B cell (primary cell): Measurements from ENCODE around the gene TMEM98. TPM values are rescaled to one million over a fixed set of nuclear protein-coding genes. Genes with fewer than 3 reads are reported as not detected.

Experiments used
- ATAC-seq: fragments of 200-7000 bp; cut with Tn5 transposase; one replicate; pipeline ENCODE4 v1.10.0; 2021; ENCODE audit warnings: low read depth, mild to moderate bottlenecking, moderate number of reproducible peaks, moderate library complexity
- CTCF ChIA-PET: fragments of 350-600 bp; sonication (Branson Sonifier 250); formaldehyde crosslinking; loops from one replicate; lab custom pipeline; 2021; ENCODE audit warnings: antibody characterized with exemption, inconsistent platforms; lab: Charles Lee
- POLR2A ChIA-PET: fragments of 350-600 bp; sonication (Branson Sonifier 250); formaldehyde crosslinking; loops from one replicate; lab custom pipeline; 2021; ENCODE audit warnings: antibody characterized with exemption; lab: Charles Lee
- DNase-seq: peaks from one replicate; pipeline ENCODE4 v3.0.0; 2013
- H2AFZ ChIP-seq: 2 replicates; pipeline ENCODE4 v1.6.1; 2012; ENCODE audit warnings: mild to moderate bottlenecking, low read depth, low read length; ENCODE audit not compliant: insufficient read depth, poor library complexity, severe bottlenecking
- H3K27ac ChIP-seq, 2 donors: 1 replicate in 1 of 2; 2 replicates in 1 of 2; pipeline ENCODE4 v1.5.1; 2012 to 2013; ENCODE audit warnings: low read length in 2 of 2, mild to moderate bottlenecking in 2 of 2, moderate library complexity in 1 of 2
- H3K27me3 ChIP-seq, 4 experiments: fragments of 200-600 bp in 1 of 4; sonication (generic) in 1 of 4; replicated peaks in 1 of 4; 1 replicate in 2 of 4; 2 replicates in 2 of 4; pipeline versions ENCODE4 v1.6.1 to v1.7.0; 2013 to 2016; ENCODE audit warnings: low read length in 3 of 4, mild to moderate bottlenecking in 2 of 4, mixed read lengths in 1 of 4, moderate library complexity in 1 of 4; ENCODE audit not compliant: insufficient read depth in 4 of 4, control insufficient read depth in 3 of 4; ENCODE audit errors: control extremely low read depth in 1 of 4
- H3K36me3 ChIP-seq, 2 experiments: replicated peaks in 1 of 2; 1 replicate in 1 of 2; 2 replicates in 1 of 2; pipeline versions ENCODE4 v1.6.1 to v1.7.1; 2013; ENCODE audit warnings: low read length in 1 of 2; ENCODE audit not compliant: insufficient read depth in 2 of 2, control insufficient read depth in 1 of 2; ENCODE audit errors: control extremely low read depth in 1 of 2, extremely low read depth in 1 of 2
- H3K4me1 ChIP-seq, 2 donors: fragments of 200-600 bp in 1 of 2; sonication (generic) in 1 of 2; 1 replicate in 1 of 2; 2 replicates in 1 of 2; pipeline versions ENCODE4 v1.5.1 to v1.6.1; 2013 to 2017; ENCODE audit warnings: low read length in 2 of 2; ENCODE audit not compliant: control insufficient read depth in 2 of 2, insufficient read depth in 2 of 2
- H3K4me2 ChIP-seq: replicated peaks from 2 replicates; pipeline ENCODE3; 2012; ENCODE audit warnings: mild to moderate bottlenecking, low read depth, low read length; ENCODE audit not compliant: poor library complexity, severe bottlenecking
- H3K4me3 ChIP-seq, 5 experiments: fragments of 200-600 bp in 1 of 5; sonication (generic) in 1 of 5; 1 replicate in 3 of 5; 2 replicates in 2 of 5; pipeline versions ENCODE4 v1.5.1 to v1.7.0; 2011 to 2016; ENCODE audit warnings: low read length in 4 of 5, mild to moderate bottlenecking in 4 of 5, low read depth in 2 of 5, control low read depth in 1 of 5, moderate library complexity in 1 of 5; ENCODE audit not compliant: insufficient read depth in 1 of 5; ENCODE audit errors: control extremely low read depth in 1 of 5, extremely low read depth in 1 of 5
- H3K79me2 ChIP-seq: fragments of 200-600 bp; sonication (generic); one replicate; pipeline ENCODE4 v1.6.0; 2016; ENCODE audit warnings: low read length; ENCODE audit not compliant: control insufficient read depth, insufficient read depth
- H3K9ac ChIP-seq: fragments of 200-600 bp; sonication (generic); 2 replicates; pipeline ENCODE4 v1.6.1; 2017; ENCODE audit warnings: mild to moderate bottlenecking, low read length, moderate library complexity
- H3K9me3 ChIP-seq, 3 donors: one replicate each; pipeline versions ENCODE4 v1.6.1 to v1.7.1; 2013; ENCODE audit warnings: low read length in 2 of 3; ENCODE audit not compliant: control insufficient read depth in 2 of 3, insufficient read depth in 1 of 3; ENCODE audit errors: control extremely low read depth in 1 of 3
- H4K20me1 ChIP-seq: 2 replicates; pipeline ENCODE4 v1.6.0; 2012; ENCODE audit warnings: mild to moderate bottlenecking, low read length; ENCODE audit not compliant: insufficient read depth, control insufficient read depth, poor library complexity, severe bottlenecking
- H3K27ac Mint-ChIP-seq: one replicate; pipeline ENCODE4 v1.8.0; 2021; ENCODE audit warnings: mixed read lengths
- H3K27me3 Mint-ChIP-seq: one replicate; pipeline ENCODE4 v1.8.0; 2021; ENCODE audit warnings: mixed read lengths
- H3K4me1 Mint-ChIP-seq: one replicate; pipeline ENCODE4 v1.8.0; 2021; ENCODE audit warnings: mixed read lengths
- H3K4me3 Mint-ChIP-seq: one replicate; pipeline ENCODE4 v1.8.0; 2021; ENCODE audit warnings: mixed read lengths
- H3K9me3 Mint-ChIP-seq: one replicate; pipeline ENCODE4 v1.8.0; 2022; ENCODE audit warnings: mixed read lengths; ENCODE audit not compliant: insufficient read depth
- EZH2 ChIP-seq: IDR thresholded peaks from 2 replicates; pipeline ENCODE4 v1.6.1; 2012; ENCODE audit warnings: borderline replicate concordance, low read depth, mild to moderate bottlenecking, moderate library complexity, low read length; ENCODE audit not compliant: insufficient read depth, poor library complexity, severe bottlenecking
- WGBS: methylation state at CpG from one replicate; pipeline ENCODE4 v1.1.5; 2013; ENCODE audit warnings: missing lambda C conversion rate; ENCODE audit not compliant: insufficient coverage; 5-methylcytosine and 5-hydroxymethylcytosine counted together
- intact Hi-C: fragments of 100-400 bp; cut with micrococcal nuclease; formaldehyde crosslinking; loops from one replicate; pipeline ENCODE4 v1.10.0; 2022
- polyA plus RNA-seq: library from polyadenylated mRNA; depleted of rRNA; stranded (reverse); fragments of >200 nt; gene quantifications from 2 replicates; pipeline ENCODE4 v1.2.3, GENCODE V29; 2012
- total RNA-seq, 2 donors: library from RNA; stranded (reverse); fragments of 120-200 nt in 1 of 2; gene quantifications; 1 replicate in 1 of 2; 2 replicates in 1 of 2; pipeline versions ENCODE4 v1.2.3 to v1.2.4, GENCODE V29; 2013 to 2022
- TF ChIP-seq, protein P1 (sequence below): fragments of 200-600 bp; IDR thresholded peaks from one replicate; pipeline ENCODE4 v1.8.0; 2022; ENCODE audit warnings: antibody characterized with exemption, mild to moderate bottlenecking

Gene TMEM98
- total and polyA plus RNA-seq, 2 donors (not counting 1 experiment from before 2014, with no cell fraction given) = not detected

DNA sequence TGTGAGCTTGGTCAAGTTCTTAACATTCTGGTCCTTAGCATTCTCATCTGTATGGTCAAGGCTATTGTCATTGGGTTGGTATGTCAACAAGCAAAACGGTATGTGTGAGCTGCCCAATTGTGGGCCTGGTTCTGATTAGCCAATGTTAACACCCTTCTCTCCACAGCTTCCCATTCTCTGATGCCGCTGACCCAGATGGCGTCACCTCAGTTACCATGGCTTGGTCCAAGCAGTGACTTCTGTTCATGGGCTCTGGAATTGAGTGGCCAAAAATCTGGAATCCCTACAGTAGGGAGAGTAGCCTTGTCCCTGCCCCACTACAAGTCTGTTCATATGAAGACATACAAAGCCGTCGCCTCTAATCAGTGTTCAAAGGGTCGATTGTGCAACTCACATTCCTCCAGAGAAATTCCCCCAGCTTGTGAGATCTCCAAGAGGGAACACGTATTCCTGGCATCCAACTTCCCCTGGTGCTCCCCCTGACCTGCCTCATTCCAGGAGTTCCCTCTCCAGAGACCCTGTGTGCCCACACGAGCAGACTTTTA, 15.8 kb downstream of the TMEM98 start:
- no peaks in the 10 kb centered on the region for H3K4me1 ChIP-seq
- H3K27ac ChIP-seq = no peak overlapping the region
- ATAC-seq (no peak), DNase-seq (no peak)
- H3K9me3 ChIP-seq = peaks cover 0 to 4% (median 0%) of the 10 kb centered on the region in 3 donors
- Mint-ChIP-seq H3K9me3 (no peaks in the 10 kb centered on the region), H3K4me1 (no peaks in the 10 kb centered on the region), H3K27me3 (peaks cover 7% of the 10 kb centered on the region), H3K4me3 (no peak overlapping the region), H3K27ac (no peak overlapping the region)
- H2AFZ ChIP-seq = no peak overlapping the region
- intact Hi-C loops = no loop called here
- H3K79me2 ChIP-seq = no peaks in the 10 kb centered on the region
- H3K4me3 ChIP-seq = no peak overlapping the region
- no peak overlapping the region for H3K4me2 ChIP-seq
- POLR2A ChIA-PET = no interaction called here
- 87% methylated on average over 7 of the region's 8 CpGs for WGBS
- no peak overlapping the region for H3K9ac ChIP-seq
- peaks cover 0 to 3% (median 0%) of the 10 kb centered on the region in 4 experiments for H3K27me3 ChIP-seq
- no peaks in the 10 kb centered on the region for H4K20me1 ChIP-seq
- H3K36me3 ChIP-seq = no peaks in the 10 kb centered on the region
- CTCF ChIA-PET = no interaction called here
- no peak for TF ChIP-seq EZH2
- TF ChIP-seq, protein P1, sequence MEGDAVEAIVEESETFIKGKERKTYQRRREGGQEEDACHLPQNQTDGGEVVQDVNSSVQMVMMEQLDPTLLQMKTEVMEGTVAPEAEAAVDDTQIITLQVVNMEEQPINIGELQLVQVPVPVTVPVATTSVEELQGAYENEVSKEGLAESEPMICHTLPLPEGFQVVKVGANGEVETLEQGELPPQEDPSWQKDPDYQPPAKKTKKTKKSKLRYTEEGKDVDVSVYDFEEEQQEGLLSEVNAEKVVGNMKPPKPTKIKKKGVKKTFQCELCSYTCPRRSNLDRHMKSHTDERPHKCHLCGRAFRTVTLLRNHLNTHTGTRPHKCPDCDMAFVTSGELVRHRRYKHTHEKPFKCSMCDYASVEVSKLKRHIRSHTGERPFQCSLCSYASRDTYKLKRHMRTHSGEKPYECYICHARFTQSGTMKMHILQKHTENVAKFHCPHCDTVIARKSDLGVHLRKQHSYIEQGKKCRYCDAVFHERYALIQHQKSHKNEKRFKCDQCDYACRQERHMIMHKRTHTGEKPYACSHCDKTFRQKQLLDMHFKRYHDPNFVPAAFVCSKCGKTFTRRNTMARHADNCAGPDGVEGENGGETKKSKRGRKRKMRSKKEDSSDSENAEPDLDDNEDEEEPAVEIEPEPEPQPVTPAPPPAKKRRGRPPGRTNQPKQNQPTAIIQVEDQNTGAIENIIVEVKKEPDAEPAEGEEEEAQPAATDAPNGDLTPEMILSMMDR = no peak

DNA sequence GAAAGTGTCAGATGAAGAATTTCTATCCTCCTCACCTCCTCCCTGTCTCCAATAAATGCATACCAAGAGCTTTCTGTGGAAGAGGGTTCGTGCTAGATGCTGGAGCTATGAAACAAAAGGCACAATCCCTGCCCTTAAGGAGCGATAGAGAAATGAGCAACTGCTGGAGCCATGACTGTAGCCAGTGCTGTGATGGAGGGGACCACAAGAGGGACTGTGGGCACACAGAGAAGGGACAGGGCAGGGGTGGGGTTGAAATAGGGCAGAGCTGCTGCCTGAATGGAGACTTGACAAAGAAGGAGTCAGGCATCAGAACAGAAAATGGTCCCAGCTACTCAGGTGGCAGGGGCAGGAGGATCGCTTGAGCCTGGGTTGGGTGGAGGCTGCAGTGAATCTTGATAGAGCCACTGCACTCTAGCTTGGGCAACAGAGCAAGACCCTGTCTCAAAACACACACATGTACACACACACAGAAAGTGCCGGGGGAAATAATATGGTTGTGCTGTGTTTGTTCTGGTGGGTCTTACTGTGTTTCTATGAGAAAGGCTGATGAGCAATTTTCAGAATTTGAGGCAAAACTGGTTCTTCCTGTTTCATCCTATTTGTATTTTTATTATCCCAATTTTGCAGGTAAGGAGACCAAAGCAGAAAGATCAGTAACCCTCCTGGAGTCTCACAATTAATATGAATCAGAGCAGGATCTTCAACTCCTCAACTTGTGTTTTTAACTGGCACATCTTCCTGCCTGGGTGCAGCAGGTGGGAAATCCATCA, 16.5 kb downstream of the TMEM98 start:
- H3K4me2 ChIP-seq = no peak overlapping the region
- ATAC-seq = no peak
- no peaks in the 10 kb centered on the region for H3K4me1 ChIP-seq
- DNase-seq = no peak
- peaks cover 6% of the 10 kb centered on the region for H3K27me3 Mint-ChIP-seq
- CTCF ChIA-PET = no interaction called here
- no peaks in the 10 kb centered on the region for H3K4me1 Mint-ChIP-seq
- no peaks in the 10 kb centered on the region for H3K9me3 Mint-ChIP-seq
- no peaks in the 10 kb centered on the region for H3K36me3 ChIP-seq
- TF ChIP-seq, protein P1 = no peak
- TF ChIP-seq EZH2 = no peak
- H3K4me3 ChIP-seq = no peak overlapping the region
- POLR2A ChIA-PET = no interaction called here
- peaks cover 0 to 3% (median 0%) of the 10 kb centered on the region in 4 experiments for H3K27me3 ChIP-seq
- 71% methylated on average over 2 of the region's 4 CpGs for WGBS
- H3K4me3 Mint-ChIP-seq = no peak overlapping the region
- peaks cover 0 to 4% (median 0%) of the 10 kb centered on the region in 3 donors for H3K9me3 ChIP-seq
- no peak overlapping the region for H3K27ac ChIP-seq
- H3K27ac Mint-ChIP-seq = no peak overlapping the region
- no peak overlapping the region for H3K9ac ChIP-seq
- no peaks in the 10 kb centered on the region for H3K79me2 ChIP-seq
- H4K20me1 ChIP-seq = no peaks in the 10 kb centered on the region
- intact Hi-C loops = no loop called here
- H2AFZ ChIP-seq = no peak overlapping the region
